ENCODE data around the gene MRPS11. TPM values are rescaled to one million over a fixed set of nuclear protein-coding genes. Genes with fewer than 3 reads are reported as not detected.

The MRPS11 gene
- total and polyA plus RNA-seq, 2 of the 8 experiments (the other 6 are each of a cell fraction or from before 2014, with no cell fraction given) = 41.4 to 59.2 TPM

DNA sequence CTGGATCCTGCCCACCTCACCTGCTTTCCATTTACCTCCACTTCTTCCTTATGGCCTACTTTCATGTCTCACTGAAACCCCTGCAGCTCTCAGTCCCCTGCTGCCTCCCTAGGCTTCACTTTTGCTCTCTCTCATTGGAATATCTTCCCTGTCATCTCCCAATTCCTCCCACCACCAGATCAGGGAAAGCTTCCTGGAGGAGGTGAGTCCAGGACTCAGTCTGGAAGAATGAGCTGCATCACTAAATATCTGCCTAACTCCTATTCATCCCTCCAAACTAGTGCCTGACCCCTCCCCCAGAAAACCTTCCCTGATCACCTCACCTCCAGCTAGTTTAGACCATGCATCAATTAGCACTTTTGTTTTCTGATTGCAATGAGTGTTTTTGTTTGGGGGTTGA is 37.5 kb upstream of the MRPS11 start:
- no peak overlapping the region for H2BK15ac ChIP-seq (ENCODE audit: low read length)
- H3K9me3 ChIP-seq (ENCODE audit: insufficient read depth in 2 of 2, low read depth in 1 of 2, low read length in 1 of 2) = no peaks in the 10 kb centered on the region
- H3K27me3 ChIP-seq (replicated peaks in 1 of 4; ENCODE audit: control insufficient read depth in 3 of 4, extremely low read depth in 1 of 4, insufficient read depth in 3 of 4, low read length in 3 of 4) = no peaks in the 10 kb centered on the region
- no peak overlapping the region for H2BK12ac ChIP-seq (ENCODE audit: low read depth, low read length)
- H2AK5ac ChIP-seq (ENCODE audit: low read depth, low read length) = no peak overlapping the region
- H3K4me3 ChIP-seq (ENCODE audit: extremely low read depth in 1 of 4, insufficient read depth in 2 of 4, low read depth in 3 of 4, low read length in 4 of 4) = no peak overlapping the region
- CTCF ChIA-PET (ENCODE audit: partially characterized antibody) = interaction anchor here (1.5 to 3.3 kb wide), 4 partner anchors 10 to 188 kb away, joined by 3 to 14 read pairs (median 4); no protein-coding TSS in a partner anchor
- H3K23ac ChIP-seq (ENCODE audit: insufficient read length) = no peak overlapping the region
- no peaks in the 10 kb centered on the region for H3K79me2 ChIP-seq (ENCODE audit: control insufficient read depth in 1 of 2, insufficient read depth in 2 of 2, low read length in 2 of 2)
- no peaks in the 10 kb centered on the region for H4K20me1 ChIP-seq (replicated peaks in 1 of 2; ENCODE audit: control insufficient read depth in 1 of 2, insufficient read depth in 2 of 2, low read length in 2 of 2)
- no peak overlapping the region for H3K4ac ChIP-seq (replicated peaks; ENCODE audit: insufficient read length, low read depth, low read length)
- no peak overlapping the region for H3K9ac ChIP-seq (replicated peaks in 1 of 4; ENCODE audit: extremely low read depth in 1 of 4, low read depth in 3 of 4, low read length in 3 of 4)
- H3K23me2 ChIP-seq (ENCODE audit: low read depth, low read length) = no peaks in the 10 kb centered on the region; the same call in 1 of the 2 replicates
- 0 out of 2 replicates have a peak overlapping the region, but pooled peaks have one; percentile 1 for H2AFZ ChIP-seq (ENCODE audit: low read length)
- H2BK5ac ChIP-seq (ENCODE audit: low read depth, low read length) = no peak overlapping the region
- H4K91ac ChIP-seq (replicated peaks; ENCODE audit: insufficient read length, low read length) = no peak overlapping the region
- H2BK20ac ChIP-seq (ENCODE audit: low read length) = no peak overlapping the region
- H3K36me3 ChIP-seq (ENCODE audit: control insufficient read depth in 2 of 4, insufficient read depth in 4 of 4, low read length in 3 of 4) = no peaks in the 10 kb centered on the region
- peaks cover 0 to 6% (median 1%) of the 10 kb centered on the region in 4 experiments; a peak in 3 of 7 replicates for H3K4me1 ChIP-seq (replicated peaks in 1 of 4; ENCODE audit: control insufficient read depth in 3 of 4, insufficient read depth in 4 of 4, low read length in 3 of 4)
- DNase-seq (ENCODE audit: low read depth in 1 of 2, low spot score in 2 of 2) (no peak), FAIRE-seq (no peak)
- no peak overlapping the region for H3K56ac ChIP-seq (replicated peaks; ENCODE audit: insufficient read length, low read depth, low read length)
- no peak overlapping the region for H3K14ac ChIP-seq (ENCODE audit: insufficient read length)
- no peaks in the 10 kb centered on the region for H3K79me1 ChIP-seq (ENCODE audit: low read depth, low read length)
- H3K4me2 ChIP-seq (ENCODE audit: insufficient read depth in 1 of 2, low read depth in 2 of 2, low read length in 2 of 2) = no peak overlapping the region
- no peak overlapping the region for H2BK120ac ChIP-seq (replicated peaks; ENCODE audit: low read depth, low read length)
- H3K18ac ChIP-seq (ENCODE audit: extremely low read depth, low read length) = no peak overlapping the region
- H4K5ac ChIP-seq (ENCODE audit: insufficient read length, low read depth, low read length) = no peak overlapping the region
- H3K27ac ChIP-seq (ENCODE audit: low read depth, low read length) = no peak overlapping the region
- H4K8ac ChIP-seq (ENCODE audit: extremely low read depth, insufficient read depth, low read length) = no peak overlapping the region
- POLR2A ChIA-PET (ENCODE audit: partially characterized antibody) = no interaction called here
- TF ChIP-seq TEAD4 (IDR thresholded peaks at IDR 0.05; ENCODE audit: low read depth, low read length) (no peak), SP1 (IDR thresholded peaks at IDR 0.05; ENCODE audit: low read depth, low read length) (no peak), GABPA (IDR thresholded peaks at IDR 0.05; ENCODE audit: borderline replicate concordance, insufficient read depth, low read length) (no peak), PHF8 (conservative IDR thresholded peaks at IDR 0.05; ENCODE audit: low read depth, low read length) (no peak), ASH2L (IDR thresholded peaks at IDR 0.05; ENCODE audit: low read length) (no peak), TBP (IDR thresholded peaks at IDR 0.05; ENCODE audit: low read depth, low read length) (no peak), CHD1 (IDR thresholded peaks at IDR 0.05; ENCODE audit: low read depth, low read length) (no peak), KDM4A (IDR thresholded peaks at IDR 0.05; ENCODE audit: low read depth, low read length, severe bottlenecking) (no peak), SP2 (IDR thresholded peaks at IDR 0.05; ENCODE audit: low read length) (no peak), SRF (IDR thresholded peaks at IDR 0.05; ENCODE audit: low read depth, low read length) (no peak), BCL11A (IDR thresholded peaks at IDR 0.05; ENCODE audit: low read depth in 2 of 2, low read length in 2 of 2) (no peak), KDM1A (IDR thresholded peaks at IDR 0.05; ENCODE audit: borderline replicate concordance, low read length) (no peak)
- TF ChIP-seq, protein P1, sequence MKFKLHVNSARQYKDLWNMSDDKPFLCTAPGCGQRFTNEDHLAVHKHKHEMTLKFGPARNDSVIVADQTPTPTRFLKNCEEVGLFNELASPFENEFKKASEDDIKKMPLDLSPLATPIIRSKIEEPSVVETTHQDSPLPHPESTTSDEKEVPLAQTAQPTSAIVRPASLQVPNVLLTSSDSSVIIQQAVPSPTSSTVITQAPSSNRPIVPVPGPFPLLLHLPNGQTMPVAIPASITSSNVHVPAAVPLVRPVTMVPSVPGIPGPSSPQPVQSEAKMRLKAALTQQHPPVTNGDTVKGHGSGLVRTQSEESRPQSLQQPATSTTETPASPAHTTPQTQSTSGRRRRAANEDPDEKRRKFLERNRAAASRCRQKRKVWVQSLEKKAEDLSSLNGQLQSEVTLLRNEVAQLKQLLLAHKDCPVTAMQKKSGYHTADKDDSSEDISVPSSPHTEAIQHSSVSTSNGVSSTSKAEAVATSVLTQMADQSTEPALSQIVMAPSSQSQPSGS (IDR thresholded peaks at IDR 0.05; ENCODE audit: low read length) = no peak

Data from H1 (cell line).